ENCODE results near the gene KRTAP4-5. TPM values are rescaled to one million over a fixed set of nuclear protein-coding genes. Genes with fewer than 3 reads are reported as not detected.
"Not testable (repeated sequence)": the region's sequence is repeated elsewhere in the genome, so short reads cannot be mapped to it uniquely, and the experiment has no call there.

Gene KRTAP4-5
- total RNA-seq, 5 donors from 2014 or later (not counting 1 experiment from before 2014, with no cell fraction given) = not detected

- H3K4me1 Mint-ChIP-seq; H3K27ac Mint-ChIP-seq; CTCF ChIA-PET; H3K4me1 ChIP-seq (ENCODE audit: control insufficient read depth in 1 of 2, extremely low read depth in 1 of 2, insufficient read depth in 2 of 2, low read length in 2 of 2); H3K9me3 Mint-ChIP-seq; H3K27me3 ChIP-seq (replicated peaks in 1 of 2; ENCODE audit: control insufficient read depth in 2 of 2, extremely low read depth in 1 of 2, insufficient read depth in 2 of 2, low read length in 1 of 2); H3K9me3 ChIP-seq; H3K36me3 Mint-ChIP-seq; H3K4me3 ChIP-seq (ENCODE audit: control insufficient read depth in 1 of 2, extremely low read depth in 1 of 2, low read length in 1 of 2); H3K27ac ChIP-seq (ENCODE audit: low read length); H3K36me3 ChIP-seq (ENCODE audit: control insufficient read depth in 2 of 2, extremely low read depth in 1 of 2, insufficient read depth in 1 of 2, low read length in 1 of 2); H3K4me3 Mint-ChIP-seq; POLR2A ChIA-PET; DNase-seq; ATAC-seq (replicated peaks in 1 of 4); H3K27me3 Mint-ChIP-seq: not testable (repeated sequence)
- WGBS (ENCODE audit: insufficient coverage) = 68% methylated on average over 7 of the region's 10 CpGs
Observed at GRCh38 chr17:41148971-41149651, 514 bp downstream of the KRTAP4-5 start.

GRCh38 chr17:41147531-41148204 lies 2.0 kb downstream of the KRTAP4-5 start:
- Histone ChIP-seq H3K27ac (ENCODE audit: low read length) (no peak overlapping the region), H3K4me1 (ENCODE audit: control insufficient read depth in 1 of 2, extremely low read depth in 1 of 2, insufficient read depth in 2 of 2, low read length in 2 of 2) (no peaks in the 10 kb centered on the region), H3K36me3 (ENCODE audit: control insufficient read depth in 2 of 2, extremely low read depth in 1 of 2, insufficient read depth in 1 of 2, low read length in 1 of 2) (no peaks in the 10 kb centered on the region), H3K9me3 (no peaks in the 10 kb centered on the region), H3K4me3 (ENCODE audit: control insufficient read depth in 1 of 2, extremely low read depth in 1 of 2, low read length in 1 of 2) (no peak overlapping the region), H3K27me3 (replicated peaks in 1 of 2; ENCODE audit: control insufficient read depth in 2 of 2, extremely low read depth in 1 of 2, insufficient read depth in 2 of 2, low read length in 1 of 2) (peaks cover 2% of the 10 kb centered on the region in 2 experiments)
- CTCF ChIA-PET = interaction anchor here in 1 of 2 donors (0.7 kb wide), 1 partner anchor 35 kb away, joined by 4 read pairs; no protein-coding TSS in a partner anchor
- POLR2A ChIA-PET = no interaction called here
- no peaks in the 10 kb centered on the region for H3K27me3 Mint-ChIP-seq
- no peaks in the 10 kb centered on the region for H3K4me1 Mint-ChIP-seq
- 57% methylated on average over 1 of the region's 2 CpGs for WGBS (ENCODE audit: insufficient coverage)
- DNase-seq (no peak), ATAC-seq (replicated peaks in 1 of 4) (no peak)
- H3K36me3 Mint-ChIP-seq = peaks cover 5% of the 10 kb centered on the region
- H3K4me3 Mint-ChIP-seq = no peak overlapping the region
- H3K9me3 Mint-ChIP-seq = peaks cover 10 to 12% (median 10%) of the 10 kb centered on the region in 3 donors
- H3K27ac Mint-ChIP-seq = no peak overlapping the region

- Mint-ChIP-seq H3K4me3 (no peak overlapping the region), H3K9me3 (peaks cover 18 to 25% (median 20%) of the 10 kb centered on the region in 3 donors), H3K4me1 (no peaks in the 10 kb centered on the region), H3K27ac (no peak overlapping the region), H3K27me3 (no peaks in the 10 kb centered on the region), H3K36me3 (peaks cover 5% of the 10 kb centered on the region)
- no peak overlapping the region for H3K4me3 ChIP-seq (ENCODE audit: control insufficient read depth in 1 of 2, extremely low read depth in 1 of 2, low read length in 1 of 2)
- peaks cover 2% of the 10 kb centered on the region in 2 experiments for H3K27me3 ChIP-seq (replicated peaks in 1 of 2; ENCODE audit: control insufficient read depth in 2 of 2, extremely low read depth in 1 of 2, insufficient read depth in 2 of 2, low read length in 1 of 2)
- WGBS (ENCODE audit: insufficient coverage) = no CpG with 5 or more reads among the region's 2 CpGs
- no peaks in the 10 kb centered on the region for H3K36me3 ChIP-seq (ENCODE audit: control insufficient read depth in 2 of 2, extremely low read depth in 1 of 2, insufficient read depth in 1 of 2, low read length in 1 of 2)
- CTCF ChIA-PET = no interaction called here
- DNase-seq = no peak
- H3K27ac ChIP-seq (ENCODE audit: low read length) = no peak overlapping the region
- H3K9me3 ChIP-seq = no peaks in the 10 kb centered on the region
- no peaks in the 10 kb centered on the region for H3K4me1 ChIP-seq (ENCODE audit: control insufficient read depth in 1 of 2, extremely low read depth in 1 of 2, insufficient read depth in 2 of 2, low read length in 2 of 2)
- POLR2A ChIA-PET = no interaction called here
- no peak for ATAC-seq (replicated peaks in 1 of 4)
Observed at GRCh38 chr17:41145261-41145660, 4.4 kb downstream of the KRTAP4-5 start.

GRCh38 chr17:41144846-41145245 lies 4.8 kb downstream of the KRTAP4-5 start:
- Histone ChIP-seq H3K9me3 (no peaks in the 10 kb centered on the region), H3K4me3 (ENCODE audit: control insufficient read depth in 1 of 2, extremely low read depth in 1 of 2, low read length in 1 of 2) (no peak overlapping the region), H3K36me3 (ENCODE audit: control insufficient read depth in 2 of 2, extremely low read depth in 1 of 2, insufficient read depth in 1 of 2, low read length in 1 of 2) (no peaks in the 10 kb centered on the region), H3K27ac (ENCODE audit: low read length) (no peak overlapping the region), H3K4me1 (ENCODE audit: control insufficient read depth in 1 of 2, extremely low read depth in 1 of 2, insufficient read depth in 2 of 2, low read length in 2 of 2) (no peaks in the 10 kb centered on the region), H3K27me3 (replicated peaks in 1 of 2; ENCODE audit: control insufficient read depth in 2 of 2, extremely low read depth in 1 of 2, insufficient read depth in 2 of 2, low read length in 1 of 2) (peaks cover 0 to 5% of the 10 kb centered on the region in 2 experiments)
- ChIA-PET CTCF (no interaction called here), POLR2A (no interaction called here)
- peaks cover 18 to 25% (median 20%) of the 10 kb centered on the region in 3 donors for H3K9me3 Mint-ChIP-seq
- H3K27me3 Mint-ChIP-seq = no peaks in the 10 kb centered on the region
- peaks cover 5% of the 10 kb centered on the region for H3K36me3 Mint-ChIP-seq
- no peak overlapping the region for H3K4me3 Mint-ChIP-seq
- no CpG with 5 or more reads among the region's 1 CpG for whole genome bisulfite sequencing (ENCODE audit: insufficient coverage)
- no peaks in the 10 kb centered on the region for H3K4me1 Mint-ChIP-seq
- ATAC-seq (replicated peaks in 1 of 4) (no peak), DNase-seq (no peak)
- no peak overlapping the region for H3K27ac Mint-ChIP-seq

- no peak overlapping the region for H3K4me3 ChIP-seq (ENCODE audit: control insufficient read depth in 1 of 2, extremely low read depth in 1 of 2, low read length in 1 of 2)
- Mint-ChIP-seq H3K4me1 (no peaks in the 10 kb centered on the region), H3K27ac (no peak overlapping the region), H3K27me3 (peaks cover 0 to 3% of the 10 kb centered on the region in 2 donors), H3K36me3 (peaks cover 12% of the 10 kb centered on the region), H3K4me3 (no peak overlapping the region), H3K9me3 (peaks cover 27 to 34% (median 28%) of the 10 kb centered on the region in 3 donors)
- ChIA-PET POLR2A (no interaction called here), CTCF (interaction anchor here in 1 of 2 donors (0.6 kb wide), 1 partner anchor 608 kb away, joined by 4 read pairs; no protein-coding TSS in a partner anchor)
- no peak for ATAC-seq (replicated peaks in 1 of 4)
- no peaks in the 10 kb centered on the region for H3K4me1 ChIP-seq (ENCODE audit: control insufficient read depth in 1 of 2, extremely low read depth in 1 of 2, insufficient read depth in 2 of 2, low read length in 2 of 2)
- H3K9me3 ChIP-seq = no peaks in the 10 kb centered on the region
- peaks cover 0 to 4% of the 10 kb centered on the region in 2 experiments for H3K27me3 ChIP-seq (replicated peaks in 1 of 2; ENCODE audit: control insufficient read depth in 2 of 2, extremely low read depth in 1 of 2, insufficient read depth in 2 of 2, low read length in 1 of 2)
- H3K27ac ChIP-seq (ENCODE audit: low read length) = no peak overlapping the region
- no peaks in the 10 kb centered on the region for H3K36me3 ChIP-seq (ENCODE audit: control insufficient read depth in 2 of 2, extremely low read depth in 1 of 2, insufficient read depth in 1 of 2, low read length in 1 of 2)
- no peak for DNase-seq
Observed at GRCh38 chr17:41141361-41141760, 8.3 kb downstream of the KRTAP4-5 start.

GRCh38 chr17:41140360-41141131 lies 9.1 kb downstream of the KRTAP4-5 start, which contains the start of gene KRTAP4-6:
Gene KRTAP4-6 (minus strand): TSS chr17:41140544. CDS start chr17:41140487, 57 bp downstream.
- no peaks in the 10 kb centered on the region for H3K36me3 ChIP-seq (ENCODE audit: control insufficient read depth in 2 of 2, extremely low read depth in 1 of 2, insufficient read depth in 1 of 2, low read length in 1 of 2)
- Mint-ChIP-seq H3K27me3 (peaks cover 0 to 3% of the 10 kb centered on the region in 2 donors), H3K4me3 (no peak within 1 kb of the TSS), H3K9me3 (peaks cover 27 to 34% (median 28%) of the 10 kb centered on the region in 3 donors), H3K4me1 (no peaks in the 10 kb centered on the region), H3K36me3 (peaks cover 12% of the 10 kb centered on the region), H3K27ac (no peak within 1 kb of the TSS)
- CTCF ChIA-PET = no interaction called here
- no peak for DNase-seq
- peak within 1 kb of the TSS in 1 of 2 donors; percentile 3 for H3K4me3 ChIP-seq (ENCODE audit: control insufficient read depth in 1 of 2, extremely low read depth in 1 of 2, low read length in 1 of 2)
- H3K4me1 ChIP-seq (ENCODE audit: control insufficient read depth in 1 of 2, extremely low read depth in 1 of 2, insufficient read depth in 2 of 2, low read length in 2 of 2) = no peaks in the 10 kb centered on the region
- POLR2A ChIA-PET = no interaction called here
- no peak for ATAC-seq (replicated peaks in 1 of 4)
- peaks cover 0 to 4% of the 10 kb centered on the region in 2 experiments for H3K27me3 ChIP-seq (replicated peaks in 1 of 2; ENCODE audit: control insufficient read depth in 2 of 2, extremely low read depth in 1 of 2, insufficient read depth in 2 of 2, low read length in 1 of 2)
- no peak within 1 kb of the TSS for H3K27ac ChIP-seq (ENCODE audit: low read length)
- WGBS (ENCODE audit: insufficient coverage) = 74% methylated on average over 2 of the region's 6 CpGs
- no peaks in the 10 kb centered on the region for H3K9me3 ChIP-seq

All from T-cell (primary cell).